SIG-M5 treated with dmso at 0.1 percent for 504 hours (cell line): ENCODE measurements around the gene SORCS2.
"Not testable (repeated sequence)": the region's sequence is repeated elsewhere in the genome, so short reads cannot be mapped to it uniquely, and the experiment has no call there.

Experiments used
- DNase-seq: peaks from one replicate; lab custom pipeline; 2025; ENCODE audit not compliant: unreplicated experiment; lab: John Stamatoyannopoulos, UW

Gene SORCS2

DNA sequence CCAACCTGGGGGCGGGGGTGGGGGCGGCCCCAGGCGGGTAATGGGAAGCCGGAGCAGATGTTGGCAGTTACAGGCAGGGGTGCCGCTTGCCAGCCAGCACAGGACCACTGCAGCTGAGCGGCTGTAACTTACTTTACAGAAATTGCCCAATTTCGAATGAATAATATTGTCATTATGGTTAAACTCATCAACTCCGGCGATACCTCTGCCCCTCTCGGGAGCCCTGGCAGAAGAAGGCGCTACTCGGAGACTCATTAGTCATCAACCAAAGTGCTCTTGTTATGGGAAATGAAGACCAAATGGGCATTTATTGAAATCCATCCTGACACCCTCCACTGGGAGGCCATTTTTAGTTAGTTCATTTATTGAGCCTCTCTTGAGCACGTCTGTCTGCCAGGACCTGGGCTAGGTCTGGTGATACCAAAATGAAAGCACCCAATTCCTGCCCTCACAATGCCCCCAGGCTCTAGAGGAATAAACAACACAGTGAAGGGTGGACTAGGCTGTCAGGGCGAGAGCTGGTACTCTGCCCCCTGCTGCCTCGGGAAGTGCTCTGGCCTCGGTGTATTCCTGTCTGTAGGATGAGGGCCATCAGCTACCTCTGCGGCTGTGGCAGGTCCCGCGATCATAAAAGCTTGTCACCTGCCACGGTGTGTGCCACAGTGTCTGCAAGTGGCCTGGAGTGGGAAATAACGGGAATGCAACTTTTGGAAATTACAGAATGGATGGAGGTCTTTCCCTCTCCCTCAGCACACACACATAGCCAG is 401.5 kb downstream of the SORCS2 start:
- DNase-seq: no peak

DNA sequence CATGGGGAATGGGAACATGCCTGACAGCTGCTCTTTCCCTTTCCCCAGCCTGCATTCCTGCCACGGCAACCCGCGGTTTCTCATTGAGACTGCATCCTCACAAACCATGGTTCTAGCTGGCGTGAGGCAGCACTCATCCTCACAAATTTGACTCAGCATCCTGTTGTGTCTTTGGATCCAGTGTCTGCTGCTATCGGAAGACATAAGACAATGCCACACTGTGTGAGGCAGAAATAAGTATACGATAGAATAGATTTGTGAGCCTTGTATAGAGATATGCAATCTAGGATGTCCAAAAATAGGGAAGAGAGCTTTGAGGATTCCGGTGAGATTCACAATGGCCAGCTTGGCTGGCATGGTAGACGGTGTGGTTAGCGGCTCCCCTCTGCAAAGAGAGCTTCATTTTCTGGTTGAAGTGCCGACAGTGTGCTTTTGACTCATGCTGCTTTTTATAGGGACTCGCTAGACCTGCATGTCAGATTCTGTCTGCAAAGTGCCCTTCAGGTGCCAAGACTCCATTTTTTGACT is 403.7 kb downstream of the SORCS2 start:
- DNase-seq: no peak

DNA sequence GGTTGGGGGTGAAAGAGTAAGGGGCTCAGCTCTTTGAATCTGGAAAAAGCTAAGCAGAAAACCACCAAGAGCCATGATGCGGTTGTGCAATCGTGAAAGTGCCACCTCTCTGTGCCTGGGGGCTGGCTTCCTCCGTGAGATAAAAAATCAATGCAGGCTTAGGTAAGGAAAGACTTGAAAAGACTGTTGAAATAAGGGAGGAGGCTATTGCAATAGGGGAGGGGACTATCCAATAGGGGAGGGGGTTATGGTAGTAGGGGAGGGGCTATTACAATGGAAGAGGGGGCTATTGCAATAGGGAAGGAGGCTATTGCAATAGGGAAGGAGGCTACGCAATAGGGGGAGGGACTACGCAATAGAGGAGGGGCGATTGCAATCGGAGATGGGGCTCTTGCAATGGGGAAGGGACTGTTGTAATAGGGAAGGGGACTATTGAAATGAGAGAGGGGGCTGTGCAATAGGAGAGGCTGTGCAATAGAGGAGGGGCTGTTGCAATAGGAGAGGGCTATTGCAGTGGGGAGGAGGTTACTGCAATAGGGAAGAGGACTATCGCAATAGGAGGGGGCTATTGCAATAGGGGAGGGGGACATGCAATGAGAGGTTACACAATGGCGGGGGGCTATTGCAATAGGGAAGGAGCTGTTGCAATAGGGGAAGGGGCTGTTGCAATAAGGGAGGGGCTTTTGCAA is 404.7 kb downstream of the SORCS2 start:
- DNase-seq: no peak

DNA sequence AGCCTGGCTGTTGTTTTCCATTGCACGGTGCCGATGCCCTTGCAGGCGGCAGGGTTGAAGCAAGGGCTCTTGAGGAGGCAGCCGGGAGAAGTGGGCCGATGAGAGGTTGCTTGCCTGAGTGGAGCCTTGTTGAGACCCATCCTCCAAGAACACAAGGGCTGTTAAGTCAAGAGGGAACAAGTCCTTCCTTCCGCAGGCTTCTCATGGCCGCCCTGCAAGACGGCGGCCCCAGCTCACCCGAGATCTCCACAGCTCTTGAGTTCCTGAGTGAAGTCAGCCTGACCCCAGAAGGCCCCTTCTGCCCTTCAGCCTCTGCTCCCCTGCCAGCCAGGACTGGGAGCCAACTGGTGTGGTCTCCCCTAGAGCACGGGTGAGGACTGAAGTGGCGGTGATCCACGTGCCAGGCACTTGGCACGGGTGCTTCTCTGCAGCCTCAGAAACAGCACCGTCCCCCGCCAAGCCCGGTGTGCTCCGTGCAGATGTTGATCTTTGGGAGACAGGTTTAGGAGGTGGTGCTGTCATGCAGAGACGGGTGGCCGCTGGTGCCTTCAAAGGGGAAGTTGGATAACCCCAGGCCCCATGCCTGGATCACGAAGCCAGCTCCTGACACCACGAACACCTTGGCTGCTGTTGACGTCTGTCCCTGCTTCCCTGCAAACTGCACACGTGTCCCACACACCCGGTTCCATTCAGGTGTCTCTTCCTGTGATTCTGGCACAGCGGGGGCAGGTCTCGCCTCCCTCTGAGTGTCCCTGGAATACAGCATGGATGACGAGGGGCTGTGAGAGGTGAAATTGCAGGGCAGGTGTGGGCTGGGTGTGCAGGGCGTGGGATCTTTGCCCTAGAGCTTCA is 406.8 kb downstream of the SORCS2 start:
- no peak for DNase-seq

DNA sequence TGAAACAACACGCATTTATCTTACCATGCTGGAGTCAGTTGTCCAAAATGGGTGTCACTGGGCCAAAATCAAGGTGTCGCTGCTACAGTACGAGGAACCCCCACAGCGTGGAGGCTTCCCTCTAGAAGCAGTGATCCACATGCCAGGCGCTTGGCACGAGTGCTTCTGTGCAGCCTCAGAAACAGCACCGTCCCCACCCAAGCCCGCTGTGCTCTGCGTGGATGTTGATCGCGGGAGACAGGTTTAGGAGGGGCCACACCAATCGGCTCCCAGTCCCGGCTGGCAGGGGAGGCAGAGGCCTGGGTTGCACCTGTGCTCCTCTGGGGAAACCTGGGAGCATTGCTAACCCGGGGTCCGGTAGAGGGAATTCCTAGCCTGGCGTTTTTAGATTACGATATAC is 407.9 kb downstream of the SORCS2 start:
- DNase-seq: no peak

DNA sequence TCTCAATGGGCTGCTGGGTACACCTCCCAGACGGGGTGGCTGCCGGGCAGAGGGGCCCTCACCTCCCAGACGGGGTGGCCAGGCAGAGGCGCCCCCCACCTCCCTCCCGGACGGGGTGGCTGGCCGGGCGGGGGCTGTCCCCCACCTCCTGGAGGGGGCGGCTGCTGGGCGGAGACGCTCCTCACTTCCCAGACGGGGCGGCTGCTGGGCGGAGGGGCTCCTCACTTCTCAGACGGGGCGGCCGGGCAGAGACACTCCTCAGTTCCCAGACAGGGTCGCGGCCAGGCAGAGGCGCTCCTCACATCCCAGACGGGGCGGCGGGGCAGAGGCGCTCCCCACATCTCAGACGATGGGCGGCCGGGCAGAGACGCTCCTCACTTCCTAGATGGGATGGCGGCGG is 409.8 kb downstream of the SORCS2 start:
- not testable (repeated sequence) for DNase-seq

DNA sequence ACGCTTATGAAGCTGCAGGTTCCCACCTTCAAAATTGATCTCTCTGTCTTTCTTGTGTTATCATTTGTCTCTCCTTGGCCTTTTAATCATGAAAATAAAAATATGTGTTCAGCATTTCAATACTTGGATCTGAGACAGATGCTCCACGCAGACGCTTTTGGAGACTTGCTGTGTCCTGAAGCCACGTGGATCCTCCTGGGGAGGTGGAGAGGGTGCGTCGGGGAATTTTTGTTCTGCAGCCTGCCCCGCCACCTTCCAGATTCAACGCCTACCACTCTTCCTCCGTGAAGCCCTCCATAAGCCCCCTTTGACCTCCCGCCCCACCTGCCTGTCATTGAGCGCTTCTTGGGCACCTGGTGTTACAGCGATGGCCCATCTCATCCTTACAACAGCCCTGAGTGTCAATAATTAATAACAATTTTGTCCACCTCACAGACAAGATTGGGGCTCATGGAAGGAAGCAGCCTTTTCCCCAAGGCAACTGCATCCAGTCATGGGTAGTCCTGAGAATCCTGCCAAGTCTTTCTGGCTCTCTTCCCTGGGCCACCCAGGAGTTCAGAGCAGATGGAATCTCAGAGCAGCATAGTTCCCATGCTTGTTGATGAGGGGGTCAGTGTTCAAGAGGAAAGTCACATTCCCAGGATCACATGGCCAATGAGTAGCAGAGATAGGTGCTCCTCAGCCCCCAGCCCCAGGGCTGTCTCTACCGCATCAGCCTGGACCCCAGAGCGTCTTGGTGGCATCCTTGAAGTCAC is 415.0 kb downstream of the SORCS2 start:
- no peak for DNase-seq

DNA sequence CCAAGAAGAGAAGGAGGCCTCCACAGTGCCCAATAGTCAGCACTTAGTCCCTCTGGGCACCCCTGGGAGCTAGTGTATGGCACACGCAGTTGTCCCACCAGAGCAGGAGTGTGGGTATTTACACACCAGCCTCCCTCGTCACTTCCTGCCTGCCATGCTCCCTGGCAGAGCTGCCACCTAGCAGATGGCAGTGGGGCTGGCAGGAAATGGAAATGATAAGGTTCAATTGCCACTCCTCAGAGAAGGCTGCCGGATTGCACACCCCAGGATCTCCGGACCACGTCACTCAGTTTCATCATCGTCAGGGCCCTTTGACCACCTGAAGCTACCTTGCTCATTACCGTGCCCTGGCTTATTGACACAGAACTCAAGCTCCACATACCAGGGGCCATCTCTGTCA is 415.7 kb downstream of the SORCS2 start:
- DNase-seq: no peak

DNA sequence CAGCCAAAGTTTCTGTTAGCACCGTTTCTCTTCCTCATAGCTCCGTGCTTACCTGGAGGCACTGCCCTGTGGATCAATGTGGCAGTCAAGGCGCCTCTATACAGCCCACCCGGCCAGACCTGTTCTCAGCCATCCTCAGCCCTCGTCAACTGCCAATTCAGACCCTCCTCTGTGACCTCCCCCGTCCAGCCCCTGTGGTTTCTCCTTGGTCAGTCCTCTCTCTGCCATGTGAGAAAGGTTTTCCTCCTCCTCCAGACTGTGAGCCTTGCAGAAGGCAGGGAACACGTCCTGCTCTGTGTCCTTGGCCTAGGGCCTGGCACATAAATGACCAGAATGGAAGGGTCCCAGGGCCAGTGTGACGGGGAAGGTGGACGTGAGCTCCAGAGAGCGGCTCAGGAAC is 417.0 kb downstream of the SORCS2 start:
- no peak for DNase-seq

DNA sequence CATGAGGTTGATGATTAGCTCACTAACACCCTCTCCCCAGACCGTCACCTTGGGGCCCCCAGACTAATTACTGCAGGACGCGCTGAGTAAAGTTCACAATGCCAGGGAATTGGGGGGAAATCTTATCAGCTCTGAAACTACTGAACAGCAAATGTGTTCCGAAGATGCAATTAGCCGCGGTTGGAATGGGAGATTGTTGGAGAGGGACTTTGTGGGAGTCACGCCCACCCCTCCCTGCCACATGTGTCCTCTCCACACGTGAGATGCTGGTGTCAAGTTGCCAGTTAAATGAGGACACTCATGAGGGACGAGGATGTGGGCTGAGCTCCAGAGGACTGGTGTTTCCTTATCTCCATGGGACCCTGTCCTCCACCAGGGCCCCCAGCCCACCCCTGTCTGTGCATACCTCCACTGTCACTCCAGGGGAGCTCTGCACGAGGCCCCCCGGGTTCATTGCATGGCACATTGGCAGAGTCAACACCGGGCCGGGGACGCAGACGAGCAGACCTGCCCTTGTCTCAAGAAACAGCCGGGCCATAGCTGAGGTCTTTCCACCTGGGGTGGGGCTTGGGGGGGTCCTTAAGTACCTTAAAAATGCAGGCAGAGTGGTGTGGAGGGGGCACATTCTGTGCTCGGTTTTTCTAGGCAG is 417.8 kb downstream of the SORCS2 start:
- no peak for DNase-seq

DNA sequence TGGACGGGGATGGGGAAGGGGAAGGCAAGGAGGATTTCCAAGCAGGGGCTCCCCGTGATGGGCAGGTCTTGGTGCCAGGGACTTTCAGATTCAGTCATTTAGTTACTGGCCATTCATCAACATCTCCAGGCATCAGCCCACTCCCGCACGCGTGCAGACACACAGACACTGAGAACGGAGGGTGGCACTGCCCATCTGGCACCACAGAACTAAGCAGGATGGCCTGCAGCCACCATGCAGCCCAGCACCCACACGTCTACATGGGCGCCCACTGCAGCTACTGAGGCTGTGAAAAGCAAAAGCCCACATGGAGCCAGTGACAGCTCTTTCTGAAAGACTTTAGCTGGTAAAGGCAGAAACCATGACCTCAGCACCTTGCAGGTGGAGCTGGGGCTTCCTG is 418.5 kb downstream of the SORCS2 start:
- DNase-seq: no peak

DNA sequence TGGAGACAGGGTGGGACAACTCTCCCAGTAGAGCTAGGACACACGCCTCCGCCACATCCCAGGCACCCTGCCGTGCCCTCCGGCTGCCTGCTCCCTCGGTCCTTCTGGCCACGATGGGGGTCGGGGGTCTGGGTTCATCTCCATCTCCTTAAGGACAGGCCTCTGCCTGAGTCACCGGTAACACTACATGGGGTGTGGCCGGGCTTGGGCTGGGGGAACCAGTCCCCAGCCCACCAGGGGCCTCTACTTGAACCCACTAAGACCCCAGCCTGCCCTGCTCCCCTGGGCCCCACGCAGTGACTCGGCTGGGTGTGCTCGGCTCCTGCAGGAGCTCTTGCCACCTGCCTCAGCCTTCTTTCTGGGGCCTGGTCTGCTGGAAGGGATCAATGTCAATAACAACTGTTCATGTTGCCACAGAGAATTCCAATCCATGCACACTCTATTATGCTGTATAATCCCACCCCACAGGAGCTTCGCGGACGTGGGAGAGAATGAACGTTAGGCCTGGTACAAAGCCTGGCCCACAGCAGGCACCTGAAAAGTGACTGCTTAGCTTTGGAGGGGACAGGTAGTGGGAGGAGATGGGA is 420.1 kb downstream of the SORCS2 start:
- DNase-seq: no peak

DNA sequence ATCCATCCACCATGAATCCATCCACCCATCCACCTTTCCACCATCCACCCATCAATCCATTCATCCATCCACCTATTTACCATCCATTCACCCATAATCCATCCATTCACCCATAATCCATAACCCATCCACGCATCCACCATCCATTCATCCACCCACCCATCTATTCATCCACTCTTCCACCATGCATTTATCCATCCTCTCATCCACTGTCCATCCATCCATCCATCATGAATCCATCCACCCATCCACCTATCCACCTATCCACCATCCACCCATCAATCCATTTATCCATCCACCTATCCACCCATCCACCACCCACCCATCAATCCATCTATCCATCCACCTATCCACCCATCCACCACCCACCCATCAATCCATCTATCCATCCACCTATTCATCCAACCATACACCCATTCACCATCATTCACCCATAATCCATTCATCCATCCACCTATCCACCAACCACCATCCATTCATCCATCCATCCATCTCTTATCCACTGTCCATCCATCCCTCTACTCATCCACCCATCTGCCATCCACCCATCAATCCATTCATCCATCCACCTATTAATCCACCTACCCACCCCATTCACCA is 422.1 kb downstream of the SORCS2 start:
- no peak for DNase-seq

DNA sequence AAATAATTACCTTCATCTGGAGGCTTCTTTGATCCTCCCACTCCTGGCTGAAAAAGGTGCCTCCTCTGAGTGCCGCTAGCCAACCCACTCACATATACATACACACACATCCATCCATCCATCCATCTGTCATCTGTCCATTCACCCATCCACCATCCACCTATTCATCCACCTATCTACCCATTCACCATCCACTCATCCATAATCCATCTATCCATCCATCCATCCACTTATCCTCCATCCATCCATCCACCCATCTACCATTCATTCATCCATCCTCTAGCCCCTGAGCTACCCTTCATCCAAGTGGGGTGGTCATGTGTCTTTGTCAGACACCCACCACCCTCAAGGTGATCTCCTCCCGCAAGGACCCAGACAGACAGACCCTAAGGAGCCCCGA is 423.9 kb downstream of the SORCS2 start:
- DNase-seq: no peak

DNA sequence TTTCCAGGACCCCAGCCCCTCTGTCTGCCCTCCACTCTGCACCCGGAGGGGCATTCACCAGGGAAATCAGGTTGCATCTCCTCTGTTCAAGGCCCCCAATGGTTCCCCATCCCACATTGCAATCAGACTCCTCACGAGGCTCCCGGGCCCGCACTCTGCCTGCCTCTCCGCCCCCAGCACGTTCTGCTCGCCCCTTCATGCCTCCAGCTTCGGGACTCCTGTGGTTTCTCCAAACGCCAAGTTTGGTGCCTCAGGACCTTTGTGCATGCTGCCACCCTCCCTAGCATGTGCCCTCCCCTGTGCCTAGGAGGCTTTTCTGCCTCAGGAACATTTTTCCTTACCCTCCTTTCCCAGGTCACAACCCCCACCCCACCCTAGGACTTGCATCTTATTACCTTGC is 426.0 kb downstream of the SORCS2 start:
- no peak for DNase-seq

DNA sequence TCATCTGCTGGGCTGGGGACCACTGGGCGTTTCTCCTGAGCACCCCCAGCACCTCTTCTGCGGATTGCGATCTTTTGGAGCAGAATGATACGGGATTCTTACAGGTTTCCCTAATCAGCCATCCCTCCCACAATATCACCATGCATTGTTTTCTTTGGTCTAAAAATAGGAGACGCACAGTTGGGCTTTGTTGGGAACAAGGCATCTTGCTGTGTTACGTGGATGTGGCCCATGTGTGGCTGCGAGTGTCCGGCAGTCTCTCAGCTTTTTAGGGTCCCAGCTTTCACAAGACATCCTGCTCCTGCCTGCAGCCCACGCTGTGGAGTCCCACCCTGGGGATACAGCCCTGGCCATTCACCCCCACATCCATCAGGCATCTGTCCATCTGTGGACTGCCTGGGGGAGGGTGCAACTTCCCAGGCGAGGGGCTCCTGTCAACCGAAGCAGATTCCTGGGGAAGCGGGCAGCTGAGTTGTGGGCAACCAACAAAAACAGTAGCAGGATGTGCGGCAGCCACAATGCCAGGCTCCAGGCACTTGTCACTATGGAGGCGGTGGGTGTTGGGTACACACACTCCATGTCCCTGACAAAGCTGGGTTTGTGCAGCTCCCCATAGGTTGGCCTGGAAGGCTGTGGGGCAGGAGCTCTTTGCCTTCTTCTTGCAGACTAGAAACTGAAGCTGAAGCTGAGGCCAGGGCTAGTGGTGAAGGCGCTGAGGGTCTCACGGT is 427.9 kb downstream of the SORCS2 start:
- no peak for DNase-seq

DNA sequence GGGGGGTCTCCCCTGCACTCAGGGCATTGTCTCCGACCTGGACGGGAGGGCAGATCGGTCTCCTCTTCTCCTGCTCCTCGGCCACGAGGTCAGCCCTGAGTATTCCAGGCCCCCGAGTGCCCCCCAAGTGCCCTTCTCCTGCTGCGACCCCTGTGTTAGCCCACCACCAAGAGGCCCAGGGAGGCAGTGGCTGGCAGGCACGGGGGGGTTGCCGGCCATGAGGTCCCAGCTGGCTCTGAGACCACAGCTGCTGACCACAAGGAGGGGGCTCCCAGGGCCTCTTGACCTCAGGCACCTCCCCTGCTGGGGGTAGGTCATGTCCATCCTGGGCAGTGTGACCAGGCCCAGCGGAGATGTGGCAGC is 428.5 kb downstream of the SORCS2 start:
- no peak for DNase-seq

DNA sequence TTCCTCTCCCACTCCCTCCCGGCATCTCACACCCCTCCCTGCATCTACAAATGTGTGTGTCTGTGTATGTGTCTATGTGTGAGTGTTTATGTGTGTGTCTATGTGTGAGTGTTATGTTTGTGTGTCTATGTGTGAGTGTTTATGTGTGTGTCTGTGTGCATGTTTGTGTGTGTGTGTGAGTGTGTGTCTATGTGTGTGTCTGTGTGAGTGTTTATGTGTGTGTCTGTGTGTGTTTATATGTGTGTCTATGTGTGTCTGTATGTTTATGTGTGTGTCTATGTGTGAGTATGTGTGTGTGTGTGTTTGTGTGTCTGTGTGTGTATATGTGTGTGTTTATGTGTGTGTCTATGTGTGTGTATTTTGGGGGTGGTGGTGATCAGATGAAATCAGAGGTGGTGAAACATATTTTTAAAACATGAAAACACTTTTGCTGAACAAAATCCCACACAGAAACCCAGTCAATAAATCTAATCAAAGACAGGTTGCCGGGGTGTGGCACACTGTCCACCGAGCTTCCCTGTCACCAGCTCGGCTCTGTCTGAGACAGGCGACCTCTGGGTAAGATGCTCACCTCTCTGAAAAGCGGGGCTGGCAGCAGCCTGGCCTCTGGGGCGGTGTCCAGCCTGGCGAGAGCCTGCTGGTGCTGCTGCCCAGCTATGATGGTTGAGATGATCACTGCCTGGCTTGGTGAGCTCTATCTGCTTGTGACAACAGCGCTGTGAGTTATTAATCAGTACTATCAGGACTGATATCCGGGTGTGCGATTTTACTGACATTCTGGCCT is 429.1 kb downstream of the SORCS2 start:
- DNase-seq: no peak
